GM10847 (cell line): ENCODE data around the gene ENPP5.

Experiments
- POLR2A ChIP-seq: IDR thresholded peaks from 2 replicates; pipeline ENCODE4 v1.6.1; 2011; ENCODE audit not compliant: insufficient read length; ENCODE audit errors: extremely low read depth

The ENPP5 gene

DNA sequence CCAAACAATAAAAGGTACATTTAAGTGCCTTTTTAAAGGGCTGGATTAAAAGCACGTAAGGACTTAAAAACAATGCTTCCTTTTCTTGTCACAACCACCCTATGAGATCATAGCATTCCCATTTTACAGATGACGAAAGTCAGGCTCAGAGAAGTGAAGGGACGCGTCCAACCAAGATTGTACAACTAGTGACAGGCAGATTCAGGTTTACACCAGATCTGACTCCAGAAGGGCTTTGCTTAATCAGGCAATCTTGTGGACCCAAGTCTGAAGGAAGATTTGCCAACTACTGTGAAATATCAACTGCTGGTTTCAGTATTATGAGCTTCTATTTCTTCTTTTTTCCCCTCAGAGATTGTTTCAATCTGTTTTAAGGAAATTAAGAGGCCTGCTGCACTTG lies 40.1 kb downstream of the ENPP5 start:
- TF ChIP-seq POLR2A, result no peak

DNA sequence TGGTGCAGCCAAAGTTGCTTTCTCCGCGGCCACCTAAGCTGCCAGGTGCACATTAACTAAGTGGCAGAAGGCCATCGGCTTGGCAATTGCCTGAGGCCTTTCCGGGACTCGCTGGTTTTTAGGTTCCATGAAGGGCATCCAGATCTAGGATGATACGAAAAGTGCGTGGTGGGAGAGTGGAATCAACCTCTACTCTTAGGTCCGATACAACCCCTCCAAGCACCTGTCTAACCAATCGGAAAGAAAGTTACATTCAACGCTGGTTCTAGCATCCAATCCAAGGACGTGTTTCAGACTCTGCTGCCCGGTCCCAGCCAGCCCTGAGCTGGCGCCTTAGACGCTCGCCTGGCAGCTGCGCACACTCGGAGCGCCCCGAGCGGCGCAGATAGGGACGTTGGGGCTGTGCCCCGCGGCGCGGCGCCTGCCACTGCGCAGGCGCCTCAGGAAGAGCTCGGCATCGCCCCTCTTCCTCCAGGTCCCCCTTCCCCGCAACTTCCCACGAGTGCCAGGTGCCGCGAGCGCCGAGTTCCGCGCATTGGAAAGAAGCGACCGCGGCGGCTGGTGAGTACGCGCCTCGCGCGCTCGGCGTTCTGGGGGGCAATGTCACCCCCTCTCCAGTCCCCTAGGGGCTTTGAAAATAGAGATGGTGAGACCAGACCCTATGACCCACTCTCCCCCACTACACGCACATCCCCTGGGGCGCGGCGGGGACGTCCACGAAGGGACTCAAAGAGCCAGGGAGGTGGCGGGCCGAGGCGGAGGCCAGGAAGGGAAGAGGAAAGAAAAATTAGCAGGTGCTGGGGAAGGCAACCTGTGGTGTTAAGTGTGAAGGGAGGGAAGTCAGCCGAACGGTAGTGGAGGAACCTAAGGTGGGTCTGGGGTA lies 40.9 kb downstream of the ENPP5 start, which contains the start of gene ENPP4:
ENPP4 (plus strand) TSS at position 361 of the 883 bp plus-strand sequence. CDS start 9,595 bp downstream, outside the sequence.
- TF ChIP-seq POLR2A, result peak; percentile 48

DNA sequence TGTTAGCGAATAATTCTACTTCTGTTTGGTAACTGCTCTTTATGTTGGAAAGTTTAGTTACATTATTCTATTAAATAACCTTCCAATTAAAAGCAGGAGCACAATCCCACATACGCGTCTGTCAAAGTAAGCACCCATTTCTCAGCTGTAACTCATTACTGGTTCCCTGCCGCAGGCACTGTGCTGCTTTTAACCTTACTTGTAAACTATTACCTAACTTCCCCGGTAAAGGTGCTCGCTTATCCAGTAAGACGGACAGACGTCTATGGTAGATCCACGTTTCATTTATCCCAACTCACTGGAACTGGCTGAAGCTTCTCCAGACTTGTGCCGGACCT lies 41.5 kb downstream of the ENPP5 start:
- no peak for TF ChIP-seq POLR2A

DNA sequence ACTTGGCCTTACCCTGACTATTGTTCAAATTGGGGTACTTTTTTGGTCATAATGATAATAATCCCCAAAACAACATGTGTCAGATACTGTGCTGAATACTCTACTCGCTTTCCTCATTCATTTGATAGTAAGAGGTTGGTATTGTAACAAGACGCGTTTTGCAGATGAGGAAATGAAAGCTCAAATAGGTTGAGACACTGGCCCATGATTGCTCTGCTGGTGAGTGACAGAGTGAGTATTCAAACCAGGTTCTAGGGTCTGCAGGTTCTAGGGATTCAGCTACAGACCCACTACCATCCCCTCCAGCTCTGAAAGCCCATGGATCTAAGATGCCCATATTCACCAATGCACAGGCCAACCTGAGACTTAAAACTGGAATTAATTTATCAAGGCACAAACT lies 42.3 kb downstream of the ENPP5 start:
- TF ChIP-seq POLR2A, result no peak

DNA sequence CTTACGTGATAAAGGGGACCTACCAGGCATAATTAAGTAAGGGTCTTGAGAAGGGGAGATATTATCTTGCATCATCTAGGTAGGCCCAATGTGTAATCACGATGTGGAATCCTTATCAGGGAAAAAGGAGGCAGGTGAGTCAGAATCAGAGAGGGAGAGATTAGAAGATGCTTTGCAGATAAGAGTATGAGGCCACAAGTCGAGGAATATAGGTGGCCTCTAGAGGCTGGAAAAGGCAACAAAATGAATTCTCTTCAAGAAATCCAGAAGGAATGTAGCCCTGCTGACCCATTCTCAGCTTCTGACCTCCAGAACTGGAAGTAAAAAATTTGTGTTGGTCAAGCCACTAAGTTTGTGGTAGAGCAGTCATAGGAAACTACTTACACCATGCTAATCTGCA lies 51.9 kb downstream of the ENPP5 start:
- TF ChIP-seq POLR2A, result no peak

DNA sequence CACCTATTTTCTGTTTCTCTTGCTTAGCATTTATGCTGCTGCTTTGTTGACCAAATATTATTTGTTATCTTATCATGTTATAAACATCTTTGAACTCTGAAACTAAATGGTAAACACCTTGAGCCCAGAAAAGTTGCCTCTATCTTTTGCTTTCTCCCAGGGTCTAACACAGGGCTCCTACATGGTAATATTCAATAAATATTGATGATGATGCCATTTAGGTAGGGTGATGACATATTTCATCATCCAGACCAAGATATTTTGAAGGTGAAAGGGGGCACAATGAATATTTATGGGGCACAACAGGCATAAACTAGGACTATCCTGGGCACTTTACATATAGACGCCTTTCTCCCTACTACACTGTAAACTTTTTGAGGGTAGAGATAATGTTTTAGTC lies 52.6 kb downstream of the ENPP5 start:
- TF ChIP-seq POLR2A, result no peak

DNA sequence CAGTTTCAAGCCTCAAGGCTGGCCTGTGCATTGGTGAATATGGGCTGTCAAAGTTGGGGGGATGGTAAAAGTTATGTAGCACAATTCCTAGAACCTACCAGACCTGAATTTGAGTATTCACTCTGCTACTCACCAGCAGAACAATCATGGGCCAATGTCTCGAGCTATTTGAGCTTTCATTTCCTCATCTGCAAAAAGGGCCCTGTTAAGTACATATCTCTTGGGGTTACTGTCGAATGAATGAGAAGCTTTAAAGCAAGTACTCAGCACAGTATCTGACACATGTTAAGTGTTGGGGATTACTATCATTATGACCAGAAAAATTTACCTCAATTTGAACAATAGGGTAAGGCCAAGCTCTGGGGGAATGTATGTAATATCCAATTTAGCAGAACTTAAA lies 54.5 kb downstream of the ENPP5 start:
- no peak for TF ChIP-seq POLR2A

DNA sequence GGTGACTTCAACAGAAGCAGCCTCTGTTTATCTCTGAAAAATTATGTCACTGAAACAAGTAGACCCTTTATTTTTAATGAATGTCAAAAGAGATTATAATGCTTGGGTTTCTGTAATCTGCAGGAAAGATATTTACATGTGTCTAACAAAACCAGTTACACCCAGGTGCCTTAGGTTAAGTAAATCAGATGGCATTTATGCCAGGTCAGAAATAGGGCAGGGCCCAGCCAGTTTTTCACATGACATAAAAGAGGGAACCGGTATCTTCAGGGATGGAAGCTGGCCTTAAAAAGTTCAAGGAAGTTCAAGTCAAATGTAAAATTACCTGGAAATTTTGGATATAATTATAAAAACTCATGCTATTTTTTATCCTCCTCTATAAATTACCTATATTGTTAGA lies 55.1 kb downstream of the ENPP5 start:
- TF ChIP-seq POLR2A, result no peak

DNA sequence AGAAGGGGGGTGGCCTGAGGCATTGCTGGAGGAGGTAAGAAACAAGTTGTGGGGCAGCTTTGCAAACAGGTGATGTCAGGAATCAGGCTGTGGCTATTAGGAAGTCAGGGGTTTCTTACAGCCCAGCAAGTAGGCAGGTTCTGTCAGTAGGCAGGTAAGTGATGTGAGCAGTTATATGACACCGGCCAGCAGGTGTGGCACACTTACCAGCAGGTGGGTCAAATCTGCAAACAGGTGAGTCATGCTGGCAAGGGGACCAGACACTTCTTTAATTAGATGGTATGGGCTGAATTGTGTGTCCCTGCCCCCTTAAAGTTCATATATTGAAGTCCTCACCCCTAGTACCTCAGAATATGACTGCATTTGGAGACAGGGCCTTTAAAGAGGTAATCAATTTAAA lies 57.4 kb downstream of the ENPP5 start:
- TF ChIP-seq POLR2A, result no peak
